OCI-LY1 (cell line): ENCODE results near the gene UBXN6.

Experiments used
- H2AFZ ChIP-seq: fragments of 200-600 bp; sonication (generic), shearing (Covaris generic); 2 replicates; pipeline ENCODE4 v1.6.0; 2014; ENCODE audit warnings: antibody characterized with exemption, mild to moderate bottlenecking, low read length
- H3F3A ChIP-seq: fragments of 200-600 bp; sonication (generic), shearing (Covaris generic); 2 replicates; pipeline ENCODE4 v1.6.0; 2014; ENCODE audit warnings: mild to moderate bottlenecking, antibody characterized with exemption, low read length, moderate library complexity; ENCODE audit not compliant: insufficient read depth
- H3K27ac ChIP-seq: fragments of 200-600 bp; sonication (generic); 2 replicates; pipeline ENCODE4 v1.5.1; 2014; ENCODE audit warnings: low read length, mixed run types, mild to moderate bottlenecking, low read depth; ENCODE audit not compliant: poor library complexity, severe bottlenecking
- H3K27me3 ChIP-seq: fragments of 200-600 bp; sonication (generic); 2 replicates; pipeline ENCODE4 v1.6.0; 2014; ENCODE audit warnings: antibody characterized with exemption, mild to moderate bottlenecking, low read length, moderate library complexity; ENCODE audit not compliant: insufficient read depth
- H3K36me3 ChIP-seq: fragments of 200-600 bp; sonication (generic); 2 replicates; pipeline ENCODE4 v1.6.1; 2014; ENCODE audit warnings: mild to moderate bottlenecking, antibody characterized with exemption, low read length, moderate library complexity, mixed read lengths; ENCODE audit not compliant: insufficient read depth
- H3K4me1 ChIP-seq: fragments of 200-600 bp; sonication (generic); 2 replicates; pipeline ENCODE4 v1.5.1; 2014; ENCODE audit warnings: mild to moderate bottlenecking, low read length, moderate library complexity; ENCODE audit not compliant: insufficient read depth, severe bottlenecking
- H3K4me2 ChIP-seq: fragments of 200-600 bp; sonication (generic), shearing (Covaris generic); 2 replicates; pipeline ENCODE4 v1.6.1; 2014; ENCODE audit warnings: low read length
- H3K4me3 ChIP-seq: fragments of 200-600 bp; sonication (generic); 2 replicates; pipeline ENCODE4 v1.5.1; 2014; ENCODE audit warnings: low read length, low read depth, mild to moderate bottlenecking, mixed read lengths; ENCODE audit not compliant: poor library complexity, severe bottlenecking
- H3K79me2 ChIP-seq: fragments of 200-600 bp; shearing (Covaris generic); 2 replicates; pipeline ENCODE4 v1.6.1; 2016; ENCODE audit warnings: mixed run types, low read length, mixed read lengths; ENCODE audit not compliant: insufficient read depth
- H3K9ac ChIP-seq: fragments of 200-600 bp; sonication (generic), shearing (Covaris generic); 2 replicates; pipeline ENCODE4 v1.6.1; 2014; ENCODE audit warnings: mild to moderate bottlenecking, low read length, mixed read lengths
- H3K9me2 ChIP-seq: fragments of 200-600 bp; sonication (generic), shearing (Covaris generic); 2 replicates; pipeline ENCODE4 v1.6.1; 2014; ENCODE audit warnings: low read depth, mild to moderate bottlenecking, low read length, mixed read lengths
- H3K9me3 ChIP-seq: fragments of 200-600 bp; shearing (Covaris generic); 2 replicates; pipeline ENCODE4 v1.6.1; 2014; ENCODE audit warnings: low read length, mixed read lengths
- H4K20me1 ChIP-seq: fragments of 200-600 bp; sonication (generic), shearing (Covaris generic); 2 replicates; pipeline ENCODE4 v1.6.0; 2016; ENCODE audit warnings: mild to moderate bottlenecking, low read length; ENCODE audit not compliant: insufficient read depth
- CTCF ChIP-seq: fragments of 200-600 bp; sonication (generic), shearing (Covaris generic); IDR thresholded peaks from 2 replicates; pipeline ENCODE4 v1.5.1; 2017; ENCODE audit warnings: mild to moderate bottlenecking, antibody characterized with exemption, low read length, moderate library complexity, mixed read lengths
- EZH2 ChIP-seq: fragments of 200-600 bp; sonication (generic), shearing (Covaris generic); IDR thresholded peaks from 2 replicates; pipeline ENCODE4 v1.8.0; 2017; ENCODE audit warnings: borderline replicate concordance, mixed run types, mild to moderate bottlenecking, antibody characterized with exemption, low read length, moderate library complexity, mixed read lengths

The UBXN6 gene

GRCh38 chr19:4493104-4493928 is 35.7 kb upstream of the UBXN6 start:
- H3K79me2 ChIP-seq: no peaks in the 10 kb centered on the region
- H2AFZ ChIP-seq: no peak overlapping the region
- no peaks in the 10 kb centered on the region for H3K4me1 ChIP-seq
- H3K36me3 ChIP-seq: peaks cover 72% of the 10 kb centered on the region
- H3K27ac ChIP-seq: no peak overlapping the region
- no peaks in the 10 kb centered on the region for H3K9me3 ChIP-seq
- H3K9ac ChIP-seq: no peak overlapping the region
- no peak overlapping the region for H3K4me3 ChIP-seq
- no peaks in the 10 kb centered on the region for H3K27me3 ChIP-seq
- no peaks in the 10 kb centered on the region for H3F3A ChIP-seq
- H3K9me2 ChIP-seq: no peaks in the 10 kb centered on the region
- TF ChIP-seq EZH2 (no peak), CTCF (no peak)
- H3K4me2 ChIP-seq: no peak overlapping the region
- no peaks in the 10 kb centered on the region for H4K20me1 ChIP-seq

GRCh38 chr19:4492337-4493103 is 34.9 kb upstream of the UBXN6 start:
- H3K4me2 ChIP-seq: no peak overlapping the region
- H3K36me3 ChIP-seq: peaks cover 64% of the 10 kb centered on the region
- H3K27me3 ChIP-seq: no peaks in the 10 kb centered on the region
- no peaks in the 10 kb centered on the region for H3K79me2 ChIP-seq
- no peak overlapping the region for H3K4me3 ChIP-seq
- H3K27ac ChIP-seq: no peak overlapping the region
- TF ChIP-seq EZH2 (no peak), CTCF (no peak)
- H3K9me2 ChIP-seq: no peaks in the 10 kb centered on the region
- H4K20me1 ChIP-seq: no peaks in the 10 kb centered on the region
- no peaks in the 10 kb centered on the region for H3K4me1 ChIP-seq
- H3F3A ChIP-seq: no peaks in the 10 kb centered on the region
- H3K9me3 ChIP-seq: no peaks in the 10 kb centered on the region
- H2AFZ ChIP-seq: no peak overlapping the region
- H3K9ac ChIP-seq: no peak overlapping the region

- Histone ChIP-seq H3K9me2 (no peaks in the 10 kb centered on the region), H3K79me2 (no peaks in the 10 kb centered on the region), H3K4me1 (no peaks in the 10 kb centered on the region), H3K4me3 (no peak overlapping the region), H3K27ac (no peak overlapping the region), H3F3A (no peaks in the 10 kb centered on the region), H3K4me2 (no peak overlapping the region), H3K9me3 (no peaks in the 10 kb centered on the region), H2AFZ (no peak overlapping the region), H3K36me3 (peaks cover 59% of the 10 kb centered on the region), H3K9ac (no peak overlapping the region), H4K20me1 (no peaks in the 10 kb centered on the region), H3K27me3 (no peaks in the 10 kb centered on the region)
- TF ChIP-seq CTCF: no peak
- no peak for TF ChIP-seq EZH2
These were observed 33.9 kb upstream of the UBXN6 start for GRCh38 chr19:4491446-4491845.
